ENCODE measurements around the gene HSD17B7.
A peak's percentile ranks its signal among the peaks of the same experiment; 100 is the strongest.
"Not testable (repeated sequence)": the region's sequence is repeated elsewhere in the genome, so short reads cannot be mapped to it uniquely, and the experiment has no call there.

The HSD17B7 gene

GRCh38 chr1:162790303-162790984 is at the start of gene HSD17B7:
HSD17B7 (plus strand) TSS chr1:162790702; CDS start chr1:162790801, 99 bp downstream.
- DNase-seq: peak; percentile 77

- DNase-seq: no peak
Observed at GRCh38 chr1:162740755-162741154, 49.7 kb upstream of the HSD17B7 start.

- DNase-seq: no peak
Observed at GRCh38 chr1:162741574-162741973, 48.9 kb upstream of the HSD17B7 start.

- not testable (repeated sequence) for DNase-seq
Observed at GRCh38 chr1:162746264-162746942, 44.1 kb upstream of the HSD17B7 start.

GRCh38 chr1:162753001-162753658 is 37.4 kb upstream of the HSD17B7 start:
- no peak for DNase-seq

- DNase-seq: no peak
Observed at GRCh38 chr1:162753998-162754585, 36.4 kb upstream of the HSD17B7 start.

- no peak for DNase-seq
Observed at GRCh38 chr1:162755306-162755705, 35.2 kb upstream of the HSD17B7 start.

GRCh38 chr1:162756523-162756922 is 34.0 kb upstream of the HSD17B7 start:
- no peak for DNase-seq

- no peak for DNase-seq
Observed at GRCh38 chr1:162757476-162757875, 33.0 kb upstream of the HSD17B7 start.

- no peak for DNase-seq
Observed at GRCh38 chr1:162765788-162766187, 24.7 kb upstream of the HSD17B7 start.

- DNase-seq: no peak
Observed at GRCh38 chr1:162772571-162773154, 17.8 kb upstream of the HSD17B7 start.

GRCh38 chr1:162774007-162774406 is 16.5 kb upstream of the HSD17B7 start:
- no peak for DNase-seq

- DNase-seq: no peak
Observed at GRCh38 chr1:162779043-162779442, 11.5 kb upstream of the HSD17B7 start.

- no peak for DNase-seq
Observed at GRCh38 chr1:162782671-162783070, 7.8 kb upstream of the HSD17B7 start.

GRCh38 chr1:162784926-162785325 is 5.6 kb upstream of the HSD17B7 start:
- DNase-seq: not testable (repeated sequence)

- peak; percentile 16 for DNase-seq
Observed at GRCh38 chr1:162788783-162789182, 1.7 kb upstream of the HSD17B7 start.

- DNase-seq: peak; percentile 22
Observed at GRCh38 chr1:162790985-162791357, 469 bp downstream of the HSD17B7 start.

- not testable (repeated sequence) for DNase-seq
Observed at GRCh38 chr1:162794284-162794683, 3.8 kb downstream of the HSD17B7 start.

- not testable (repeated sequence) for DNase-seq
Observed at GRCh38 chr1:162796617-162797279, 6.2 kb downstream of the HSD17B7 start.

- peak; percentile 60 for DNase-seq
Observed at GRCh38 chr1:162799995-162800830, 9.7 kb downstream of the HSD17B7 start.

- not testable (repeated sequence) for DNase-seq
Observed at GRCh38 chr1:162807503-162807902, 17.0 kb downstream of the HSD17B7 start.

- not testable (repeated sequence) for DNase-seq
Observed at GRCh38 chr1:162812357-162812756, 21.9 kb downstream of the HSD17B7 start.

Data from NCI-H2029 (cell line).